HEK293 (cell line): ENCODE results near the gene BRI3BP.

Experiments used
- CTCF ChIP-seq: fragments of 450-650 bp; formaldehyde crosslinking; IDR thresholded peaks from 2 replicates; pipeline ENCODE4 v1.5.1; 2016; ENCODE audit warnings: missing biosample characterization, missing genetic modification characterization
- ZBTB1 ChIP-seq: fragments of 450-650 bp; formaldehyde crosslinking; IDR thresholded peaks from 2 replicates; pipeline ENCODE4 v1.5.1; 2016; ENCODE audit warnings: missing biosample characterization, missing genetic modification characterization
- ZBTB48 ChIP-seq: fragments of 450-650 bp; formaldehyde crosslinking; IDR thresholded peaks from 2 replicates; pipeline ENCODE4 v1.5.1; 2016; ENCODE audit warnings: missing biosample characterization, missing genetic modification characterization
- ZNF114 ChIP-seq: fragments of 450-650 bp; formaldehyde crosslinking; IDR thresholded peaks from 2 replicates; pipeline ENCODE4 v1.5.0; 2017; ENCODE audit warnings: missing biosample characterization, missing genetic modification characterization
- ZNF274 ChIP-seq, 2 experiments: fragments of 200-500 bp in 1 of 2; fragments of 450-650 bp in 1 of 2; sonication (Bioruptor generic) in 1 of 2; formaldehyde crosslinking in 1 of 2; IDR thresholded peaks; 2 replicates each; pipeline versions ENCODE4 v1.5.1 to v1.6.1; 2014 to 2016; ENCODE audit warnings: borderline replicate concordance in 1 of 2, inconsistent platforms in 1 of 2, low read length in 1 of 2, missing biosample characterization in 1 of 2, missing genetic modification characterization in 1 of 2
- ZNF350 ChIP-seq: fragments of 450-650 bp; formaldehyde crosslinking; IDR thresholded peaks from 2 replicates; pipeline ENCODE4 v1.5.0; 2017; ENCODE audit warnings: missing biosample characterization, mild to moderate bottlenecking, missing genetic modification characterization
- ZNF624 ChIP-seq: fragments of 450-650 bp; formaldehyde crosslinking; IDR thresholded peaks from 2 replicates; pipeline ENCODE4 v1.5.1; 2017; ENCODE audit warnings: missing biosample characterization, missing genetic modification characterization
- TF ChIP-seq, protein P1 (sequence below): fragments of 450-650 bp; formaldehyde crosslinking; IDR thresholded peaks from 2 replicates; pipeline ENCODE4 v1.5.1; 2016; ENCODE audit warnings: missing biosample characterization, missing genetic modification characterization
- TF ChIP-seq, protein P2 (sequence below): sonication (generic); formaldehyde crosslinking; IDR thresholded peaks from 2 replicates; pipeline ENCODE4 v1.8.1; 2022; ENCODE audit warnings: mild to moderate bottlenecking, moderate library complexity, missing genetic modification reagents
- TF ChIP-seq, protein P3 (sequence below): fragments of 450-650 bp; formaldehyde crosslinking; IDR thresholded peaks from 2 replicates; pipeline ENCODE4 v1.5.1; 2016; ENCODE audit warnings: missing biosample characterization, missing genetic modification characterization
- TF ChIP-seq, protein P4 (sequence below): fragments of 450-650 bp; formaldehyde crosslinking; IDR thresholded peaks from 2 replicates; pipeline ENCODE4 v1.5.1; 2017; ENCODE audit warnings: missing biosample characterization, missing genetic modification characterization

DNA sequence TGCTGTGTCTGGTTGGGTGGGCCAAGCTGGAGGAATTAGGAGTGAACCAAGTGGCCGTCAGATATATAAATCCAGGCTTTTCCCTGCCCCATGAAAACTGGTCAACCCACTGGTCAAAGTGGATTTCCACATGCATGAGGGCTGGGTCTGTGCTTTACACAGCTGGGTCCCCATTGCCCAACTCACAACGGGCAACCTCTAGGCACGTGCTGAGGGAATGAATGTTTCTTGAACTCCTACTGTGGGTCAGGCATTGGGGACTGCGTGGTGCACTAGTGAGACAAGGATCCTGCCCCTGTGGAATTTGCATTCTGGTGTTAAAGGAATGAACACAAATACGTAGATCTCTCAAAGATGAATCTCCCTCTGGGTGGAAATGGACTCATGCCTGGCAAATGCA lies 64.3 kb downstream of the BRI3BP start:
- TF ChIP-seq ZNF114 (tag by site-specific recombination): no peak
- TF ChIP-seq, protein P1, sequence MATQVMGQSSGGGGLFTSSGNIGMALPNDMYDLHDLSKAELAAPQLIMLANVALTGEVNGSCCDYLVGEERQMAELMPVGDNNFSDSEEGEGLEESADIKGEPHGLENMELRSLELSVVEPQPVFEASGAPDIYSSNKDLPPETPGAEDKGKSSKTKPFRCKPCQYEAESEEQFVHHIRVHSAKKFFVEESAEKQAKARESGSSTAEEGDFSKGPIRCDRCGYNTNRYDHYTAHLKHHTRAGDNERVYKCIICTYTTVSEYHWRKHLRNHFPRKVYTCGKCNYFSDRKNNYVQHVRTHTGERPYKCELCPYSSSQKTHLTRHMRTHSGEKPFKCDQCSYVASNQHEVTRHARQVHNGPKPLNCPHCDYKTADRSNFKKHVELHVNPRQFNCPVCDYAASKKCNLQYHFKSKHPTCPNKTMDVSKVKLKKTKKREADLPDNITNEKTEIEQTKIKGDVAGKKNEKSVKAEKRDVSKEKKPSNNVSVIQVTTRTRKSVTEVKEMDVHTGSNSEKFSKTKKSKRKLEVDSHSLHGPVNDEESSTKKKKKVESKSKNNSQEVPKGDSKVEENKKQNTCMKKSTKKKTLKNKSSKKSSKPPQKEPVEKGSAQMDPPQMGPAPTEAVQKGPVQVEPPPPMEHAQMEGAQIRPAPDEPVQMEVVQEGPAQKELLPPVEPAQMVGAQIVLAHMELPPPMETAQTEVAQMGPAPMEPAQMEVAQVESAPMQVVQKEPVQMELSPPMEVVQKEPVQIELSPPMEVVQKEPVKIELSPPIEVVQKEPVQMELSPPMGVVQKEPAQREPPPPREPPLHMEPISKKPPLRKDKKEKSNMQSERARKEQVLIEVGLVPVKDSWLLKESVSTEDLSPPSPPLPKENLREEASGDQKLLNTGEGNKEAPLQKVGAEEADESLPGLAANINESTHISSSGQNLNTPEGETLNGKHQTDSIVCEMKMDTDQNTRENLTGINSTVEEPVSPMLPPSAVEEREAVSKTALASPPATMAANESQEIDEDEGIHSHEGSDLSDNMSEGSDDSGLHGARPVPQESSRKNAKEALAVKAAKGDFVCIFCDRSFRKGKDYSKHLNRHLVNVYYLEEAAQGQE (tag by site-specific recombination): no peak
- TF ChIP-seq CTCF (tag by site-specific recombination): no peak
- TF ChIP-seq ZBTB48: no peak
- TF ChIP-seq, protein P2, sequence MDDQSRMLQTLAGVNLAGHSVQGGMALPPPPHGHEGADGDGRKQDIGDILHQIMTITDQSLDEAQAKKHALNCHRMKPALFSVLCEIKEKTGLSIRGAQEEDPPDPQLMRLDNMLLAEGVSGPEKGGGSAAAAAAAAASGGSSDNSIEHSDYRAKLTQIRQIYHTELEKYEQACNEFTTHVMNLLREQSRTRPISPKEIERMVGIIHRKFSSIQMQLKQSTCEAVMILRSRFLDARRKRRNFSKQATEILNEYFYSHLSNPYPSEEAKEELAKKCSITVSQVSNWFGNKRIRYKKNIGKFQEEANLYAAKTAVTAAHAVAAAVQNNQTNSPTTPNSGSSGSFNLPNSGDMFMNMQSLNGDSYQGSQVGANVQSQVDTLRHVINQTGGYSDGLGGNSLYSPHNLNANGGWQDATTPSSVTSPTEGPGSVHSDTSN: no peak
- TF ChIP-seq, protein P3, sequence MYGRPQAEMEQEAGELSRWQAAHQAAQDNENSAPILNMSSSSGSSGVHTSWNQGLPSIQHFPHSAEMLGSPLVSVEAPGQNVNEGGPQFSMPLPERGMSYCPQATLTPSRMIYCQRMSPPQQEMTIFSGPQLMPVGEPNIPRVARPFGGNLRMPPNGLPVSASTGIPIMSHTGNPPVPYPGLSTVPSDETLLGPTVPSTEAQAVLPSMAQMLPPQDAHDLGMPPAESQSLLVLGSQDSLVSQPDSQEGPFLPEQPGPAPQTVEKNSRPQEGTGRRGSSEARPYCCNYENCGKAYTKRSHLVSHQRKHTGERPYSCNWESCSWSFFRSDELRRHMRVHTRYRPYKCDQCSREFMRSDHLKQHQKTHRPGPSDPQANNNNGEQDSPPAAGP (tag by site-specific recombination): no peak
- TF ChIP-seq ZNF624 (tag by site-specific recombination): no peak
- TF ChIP-seq, protein P4, sequence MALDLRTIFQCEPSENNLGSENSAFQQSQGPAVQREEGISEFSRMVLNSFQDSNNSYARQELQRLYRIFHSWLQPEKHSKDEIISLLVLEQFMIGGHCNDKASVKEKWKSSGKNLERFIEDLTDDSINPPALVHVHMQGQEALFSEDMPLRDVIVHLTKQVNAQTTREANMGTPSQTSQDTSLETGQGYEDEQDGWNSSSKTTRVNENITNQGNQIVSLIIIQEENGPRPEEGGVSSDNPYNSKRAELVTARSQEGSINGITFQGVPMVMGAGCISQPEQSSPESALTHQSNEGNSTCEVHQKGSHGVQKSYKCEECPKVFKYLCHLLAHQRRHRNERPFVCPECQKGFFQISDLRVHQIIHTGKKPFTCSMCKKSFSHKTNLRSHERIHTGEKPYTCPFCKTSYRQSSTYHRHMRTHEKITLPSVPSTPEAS (tag by site-specific recombination): no peak
- no peak for TF ChIP-seq ZNF350 (tag by site-specific recombination)
- no peak for TF ChIP-seq ZBTB1 (tag by site-specific recombination)
- no peak for TF ChIP-seq ZNF274 (IDR thresholded peaks at IDR 0.05; ENCODE audit: low read length)
- no peak for TF ChIP-seq ZNF274 (tag by site-specific recombination; IDR thresholded peaks at IDR 0.05; ENCODE audit: borderline replicate concordance)
